GM18505 (cell line): Measurements from ENCODE around the gene CHEK2.

ENCODE experiments used
- ATAC-seq: cut with Tn5 transposase; IDR thresholded peaks from one replicate; pipeline ENCODE4 v1.9.1; 2021; ENCODE audit not compliant: unreplicated experiment
- POLR2A ChIP-seq: IDR thresholded peaks from 4 replicates; pipeline ENCODE4 v1.6.1; 2011; ENCODE audit warnings: borderline replicate concordance; ENCODE audit not compliant: insufficient read depth, insufficient read length; ENCODE audit errors: extremely low read depth

The CHEK2 gene

DNA sequence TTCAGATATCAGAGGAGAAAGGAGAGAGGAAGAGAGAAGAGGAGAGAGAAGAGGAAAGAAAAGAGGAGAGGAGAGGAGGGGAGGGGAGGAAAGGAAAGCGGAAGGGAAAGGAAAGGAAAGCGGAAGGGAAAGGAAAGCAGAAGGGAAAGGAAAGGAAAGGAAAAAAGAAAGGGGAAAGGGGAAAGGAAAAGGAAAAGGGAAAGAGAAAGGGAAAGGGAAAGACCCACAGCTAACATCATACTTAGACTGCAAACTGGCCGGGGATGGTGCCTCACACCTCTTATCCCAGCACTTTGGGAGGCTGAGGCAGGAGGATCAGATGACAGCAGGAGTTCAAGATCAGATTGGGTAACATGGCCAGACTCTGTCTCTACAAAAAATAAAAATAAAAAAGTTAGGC lies 11.4 kb downstream of the CHEK2 start:
- no peak for ATAC-seq
- TF ChIP-seq POLR2A = no peak

DNA sequence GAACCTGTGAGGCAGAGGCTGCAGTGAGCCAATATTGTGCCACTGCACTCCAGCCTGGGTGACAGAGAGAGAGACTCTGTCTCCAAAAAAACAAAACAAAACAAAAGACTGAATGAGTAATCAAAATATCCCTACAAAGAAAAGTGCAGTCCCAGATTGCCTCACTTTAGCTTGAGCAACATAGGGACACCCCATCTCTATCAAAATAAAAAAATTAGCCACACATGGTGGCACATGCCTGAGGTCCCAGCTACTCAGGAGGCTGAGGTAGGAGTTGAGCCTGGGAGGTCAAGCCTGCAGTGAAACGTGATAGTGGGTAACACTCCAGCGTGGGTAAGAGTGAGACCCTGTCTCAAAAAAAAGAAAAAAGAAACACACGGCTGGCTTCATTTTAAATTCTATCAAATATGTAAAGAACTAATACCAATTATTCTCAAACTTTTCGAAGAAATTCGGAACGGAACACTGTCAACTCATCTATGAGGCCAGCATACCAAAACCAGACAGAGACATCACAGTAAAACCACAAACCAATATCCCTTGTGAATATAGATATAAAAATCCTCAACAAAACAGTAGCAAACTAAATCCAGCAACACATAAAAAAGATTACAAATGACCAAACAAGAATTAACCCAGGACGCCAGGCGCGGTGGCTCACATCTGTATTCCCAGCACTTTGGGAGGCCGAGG lies 12.9 kb downstream of the CHEK2 start:
- ATAC-seq = no peak
- no peak for TF ChIP-seq POLR2A

DNA sequence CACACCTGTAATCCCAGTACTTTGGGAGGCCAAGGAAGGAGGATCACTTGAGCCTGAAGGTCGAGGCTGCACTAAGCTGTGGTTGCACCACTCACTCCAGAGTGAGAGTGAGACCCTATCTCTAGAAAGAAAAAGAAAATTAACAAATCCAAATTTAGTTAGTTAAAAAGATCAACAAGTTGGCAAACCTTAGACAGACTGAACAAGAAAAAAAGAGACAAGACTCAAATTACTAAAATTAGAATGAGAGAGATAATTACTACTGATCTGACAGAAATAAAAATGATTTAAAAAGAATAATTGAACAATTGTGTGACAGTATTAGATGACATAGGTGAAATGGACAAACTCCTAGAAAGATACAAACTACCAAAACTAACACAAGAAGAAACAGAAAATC lies 13.6 kb downstream of the CHEK2 start:
- ATAC-seq = no peak
- no peak for TF ChIP-seq POLR2A

DNA sequence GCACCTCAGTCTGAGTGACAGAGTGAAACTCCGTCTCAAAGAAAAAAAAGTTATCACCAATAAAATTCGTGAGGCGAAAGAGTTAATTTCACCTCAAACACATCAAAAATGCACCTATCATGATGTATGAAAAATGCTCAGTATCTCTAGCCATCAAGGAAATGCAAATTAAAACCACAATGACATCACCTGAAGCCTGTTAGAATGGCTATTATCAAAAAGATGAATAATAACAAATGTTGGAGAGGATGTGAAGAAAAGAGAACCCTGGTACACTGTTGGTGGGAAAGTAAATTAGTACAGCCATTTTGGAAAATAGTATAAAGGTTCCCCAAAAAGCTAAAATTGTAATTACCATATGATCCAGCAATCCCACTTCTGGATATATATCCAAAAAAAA lies 23.6 kb downstream of the CHEK2 start:
- no peak for ATAC-seq
- TF ChIP-seq POLR2A = no peak

DNA sequence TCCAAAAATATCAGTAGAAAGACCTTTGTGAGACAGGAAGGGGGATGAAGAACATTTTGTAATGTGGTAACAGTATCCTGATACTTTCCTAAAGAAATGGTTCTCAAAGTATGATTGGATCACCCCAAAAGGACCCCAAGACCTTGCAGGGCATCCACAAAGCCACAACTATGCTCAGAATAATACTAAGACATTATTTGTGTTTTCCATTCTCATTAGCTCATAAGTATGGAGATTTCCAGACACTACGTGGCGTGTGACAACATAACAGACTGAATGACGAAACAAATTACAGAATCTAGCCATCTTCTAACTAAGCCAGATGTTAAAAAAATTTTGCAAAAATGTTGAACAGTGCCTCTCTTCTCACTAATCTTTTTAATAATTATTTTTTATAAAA lies 24.9 kb downstream of the CHEK2 start:
- ATAC-seq = no peak
- no peak for TF ChIP-seq POLR2A

DNA sequence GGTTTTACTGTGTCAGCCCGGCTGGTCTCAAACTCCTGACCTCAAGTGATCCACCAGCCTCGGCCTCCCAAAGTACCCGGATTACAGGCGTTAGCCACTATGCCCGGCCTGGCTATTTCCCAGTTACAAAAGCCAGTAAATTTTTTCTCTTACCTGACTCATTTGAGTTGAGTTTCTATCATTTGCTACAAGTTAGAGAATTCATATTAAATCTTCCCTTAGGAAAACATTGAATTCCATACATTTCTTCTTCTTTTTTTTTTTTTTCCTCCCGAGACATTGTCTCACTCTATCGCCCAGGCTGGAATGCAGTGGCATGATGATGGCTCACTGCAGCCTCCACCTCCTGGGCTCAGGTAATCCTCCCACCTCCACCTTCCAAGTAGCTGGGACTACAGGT lies 26.0 kb downstream of the CHEK2 start:
- no peak for ATAC-seq
- no peak for TF ChIP-seq POLR2A

DNA sequence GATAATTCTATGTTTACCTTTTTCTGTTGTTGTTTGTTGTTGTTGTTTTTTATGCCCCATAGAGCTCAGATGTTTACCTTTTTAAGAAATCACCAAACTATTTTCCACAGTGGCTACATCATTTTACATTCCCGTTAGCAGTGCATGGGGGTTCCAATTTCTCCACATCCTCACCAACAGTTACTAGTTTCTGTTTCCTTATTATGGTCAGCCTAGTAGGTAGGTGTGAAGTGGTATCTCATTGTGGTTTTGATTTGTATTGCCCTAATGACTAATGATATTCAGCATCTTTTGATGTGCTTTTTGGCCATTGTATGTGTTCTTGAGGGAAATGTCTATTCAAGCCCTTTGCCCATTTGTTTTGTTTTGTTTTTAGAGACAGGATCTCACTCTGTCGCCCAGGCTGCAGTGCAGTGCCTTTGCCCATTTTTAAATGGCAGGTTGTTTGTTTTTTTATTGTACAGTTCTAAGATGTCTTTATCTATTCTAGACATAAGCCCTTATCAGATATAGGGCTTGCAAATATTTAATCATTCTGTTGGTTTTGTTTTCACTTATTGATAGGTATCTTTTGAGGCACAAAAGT lies 27.5 kb downstream of the CHEK2 start:
- no peak for ATAC-seq
- TF ChIP-seq POLR2A = no peak

DNA sequence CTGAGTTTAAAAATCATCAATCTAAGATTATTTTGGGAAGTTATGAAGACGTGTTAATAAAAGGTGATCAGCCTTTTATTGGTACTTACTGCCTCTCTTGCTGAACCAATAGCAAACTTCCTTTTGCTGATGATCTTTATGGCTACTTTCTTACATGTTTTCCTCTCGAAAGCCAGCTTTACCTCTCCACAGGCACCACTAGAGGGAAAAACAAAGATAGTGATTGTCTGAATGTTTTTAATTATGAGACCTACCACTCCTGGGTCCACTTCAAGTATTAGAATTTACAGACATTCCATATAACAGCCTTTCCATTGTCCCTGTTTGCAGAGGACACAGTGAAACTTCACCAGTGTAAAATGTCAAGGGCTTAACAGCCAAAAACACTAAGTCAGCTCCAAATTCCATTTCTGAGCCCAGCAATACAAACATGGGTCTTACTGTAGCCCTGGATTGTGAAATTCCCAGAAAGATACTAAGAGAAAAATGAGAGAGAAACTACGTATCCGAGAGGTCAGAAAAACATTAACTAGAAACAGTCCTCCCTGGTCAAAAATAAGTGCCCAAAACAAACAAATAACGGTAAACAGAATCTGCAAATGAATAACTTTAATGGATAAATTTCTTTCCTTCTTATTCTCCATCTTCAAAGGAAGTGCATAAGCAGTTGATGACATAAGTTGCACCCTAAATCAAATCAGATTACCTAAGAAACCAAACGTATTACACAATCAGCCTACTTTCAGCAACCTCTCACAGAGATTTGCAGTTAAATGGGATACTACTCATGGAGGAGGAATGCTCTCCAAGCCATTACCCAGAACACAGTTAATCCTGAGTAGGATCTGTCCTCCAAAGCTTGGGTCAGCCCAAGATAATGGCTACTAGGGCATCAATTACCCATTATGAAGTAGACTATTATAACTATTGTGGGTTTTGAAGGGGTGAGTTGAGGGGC lies 29.5 kb downstream of the CHEK2 start:
- ATAC-seq = no peak

DNA sequence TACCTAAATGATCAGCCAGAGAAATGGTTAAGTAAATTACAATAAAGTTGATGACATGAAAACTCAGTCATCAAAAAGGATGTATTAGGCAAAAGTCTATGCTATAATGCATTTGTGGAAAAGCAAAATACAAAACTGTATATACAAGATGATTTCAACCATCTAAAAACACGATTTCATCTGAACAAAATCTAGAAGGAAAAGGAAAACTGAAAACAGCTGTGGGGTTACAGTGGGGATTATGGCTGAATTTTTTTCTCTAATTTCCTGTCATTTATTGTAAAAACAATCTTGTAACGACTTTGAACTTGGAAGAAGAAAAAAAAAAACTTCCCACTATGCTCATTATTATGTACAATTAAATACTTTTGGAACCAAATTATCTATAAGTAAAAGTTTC lies 30.3 kb downstream of the CHEK2 start:
- no peak for ATAC-seq
- TF ChIP-seq POLR2A = no peak

More for the DNA sequence above, 29.5 kb downstream of the CHEK2 start:
- no peak for TF ChIP-seq POLR2A

DNA sequence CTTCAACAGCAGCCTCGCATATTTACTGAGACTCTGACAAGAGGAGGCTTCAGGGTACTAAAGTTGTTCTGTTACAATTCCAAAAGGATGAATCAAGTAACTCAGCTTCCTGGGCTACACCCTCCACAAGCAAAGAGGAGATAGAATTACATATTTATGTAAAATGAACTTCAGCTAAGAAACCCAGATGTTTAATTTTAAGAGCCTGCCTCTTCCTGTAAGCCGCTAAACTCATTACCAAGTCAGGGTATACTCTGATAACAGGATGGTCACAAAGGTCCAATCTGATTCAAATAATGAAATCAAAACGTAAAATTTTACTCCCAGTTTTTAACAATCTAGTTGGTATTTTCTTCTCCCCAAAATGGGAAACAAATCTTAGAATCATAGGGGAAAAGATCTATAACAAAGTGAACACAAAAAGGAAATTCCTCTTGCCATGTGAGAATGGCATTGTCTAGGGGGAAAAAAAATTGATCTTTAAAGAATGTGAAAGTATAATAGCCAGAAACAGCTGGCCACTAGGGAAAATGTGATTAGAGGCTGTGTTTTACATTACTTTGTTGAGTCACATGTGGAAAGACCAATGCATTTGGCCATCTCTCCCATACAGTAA lies 30.9 kb downstream of the CHEK2 start:
- no peak for ATAC-seq
- no peak for TF ChIP-seq POLR2A

DNA sequence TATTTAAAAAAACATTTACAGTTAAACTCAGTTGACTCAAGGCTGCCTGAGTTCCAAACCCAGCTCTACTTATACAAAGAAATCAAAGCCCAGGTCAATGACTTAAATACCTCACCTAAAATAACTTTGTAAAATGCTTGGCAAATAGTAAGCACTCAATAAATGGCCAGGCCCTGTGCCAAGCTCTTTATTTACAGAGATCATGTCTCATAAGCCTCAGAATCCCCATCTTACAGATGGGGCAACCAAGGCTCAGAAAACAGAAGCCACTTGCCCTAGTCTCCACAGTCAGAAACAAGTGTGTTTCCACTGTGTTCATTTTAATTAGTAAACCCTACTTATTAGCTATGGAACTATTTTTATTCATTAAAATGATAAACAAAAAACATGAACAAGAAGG lies 31.5 kb downstream of the CHEK2 start:
- no peak for TF ChIP-seq POLR2A
- no peak for ATAC-seq

DNA sequence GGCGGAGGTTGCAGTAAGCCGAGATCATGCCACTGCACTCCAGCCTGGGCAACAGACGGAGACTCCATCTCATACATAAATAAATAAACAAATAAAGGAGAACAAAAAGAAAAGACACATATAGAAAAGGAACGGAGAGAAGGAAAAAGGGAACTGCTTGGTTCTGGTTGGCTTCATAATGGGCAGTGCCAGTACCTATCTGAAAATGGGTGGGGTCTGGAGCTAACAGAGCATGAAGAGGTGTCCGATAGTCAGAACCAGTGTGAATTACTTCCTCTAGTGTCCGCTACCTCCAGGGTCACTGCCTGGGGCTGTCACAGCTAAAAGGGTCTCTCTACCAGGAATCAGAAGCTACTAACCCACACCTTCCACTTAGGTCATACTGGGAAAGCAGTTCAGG lies 34.8 kb downstream of the CHEK2 start:
- TF ChIP-seq POLR2A = no peak
- ATAC-seq = no peak

DNA sequence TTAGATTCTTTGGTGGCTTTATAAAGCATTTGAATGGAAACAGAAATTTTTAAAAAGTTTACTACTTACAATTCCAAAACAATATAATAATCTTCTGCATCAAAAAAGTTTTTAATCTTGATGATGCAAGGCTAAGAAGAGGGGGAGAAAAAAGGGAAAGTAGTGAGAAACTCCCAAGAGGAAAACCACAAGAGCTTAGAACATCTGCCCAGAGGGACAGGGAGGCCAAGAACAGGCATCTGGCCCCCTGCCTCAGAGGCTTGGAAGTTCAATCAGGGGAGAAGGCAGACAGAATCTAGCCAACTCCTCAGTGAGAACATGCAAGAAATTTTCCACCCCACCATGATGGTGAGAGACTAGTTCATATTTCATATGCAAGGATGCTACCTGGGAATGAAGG lies 38.2 kb downstream of the CHEK2 start:
- ATAC-seq = no peak
- TF ChIP-seq POLR2A = no peak
